ENCODE results near the gene ATG7. TPM values are rescaled to one million over a fixed set of nuclear protein-coding genes. Genes with fewer than 3 reads are reported as not detected.

Gene ATG7
- total and polyA plus RNA-seq, 11 donors: 4.4 to 45.1 (median 14.4) TPM

DNA sequence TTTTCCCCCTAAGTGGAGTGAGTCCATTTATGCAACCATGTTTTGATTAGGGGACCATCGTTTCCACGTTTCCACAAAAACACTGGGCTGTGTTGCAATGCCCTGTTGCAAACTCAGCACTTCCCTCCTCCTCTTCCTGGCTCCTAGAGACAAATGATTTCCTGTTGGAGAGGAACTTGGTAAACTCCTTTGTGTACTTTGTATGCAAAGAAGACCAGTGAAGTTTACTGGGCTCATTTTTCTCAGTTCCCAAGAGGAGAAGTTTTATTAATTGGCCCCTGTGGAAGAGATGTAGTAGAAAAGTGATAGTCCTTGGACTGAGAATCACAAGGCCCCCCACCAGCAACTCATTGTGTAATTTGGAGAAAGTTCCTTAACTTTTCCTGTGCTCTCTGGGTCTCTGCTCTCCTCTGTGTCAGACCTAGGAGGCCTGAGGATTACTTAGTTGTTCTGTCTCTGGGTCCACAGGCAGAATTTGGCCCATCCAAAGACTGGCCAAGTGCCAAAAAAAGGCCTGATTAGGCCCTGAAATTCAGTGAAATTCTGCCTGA lies 95.0 kb downstream of the ATG7 start:
- Histone ChIP-seq H3K36me3 (peaks cover 0 to 67% (median 32%) of the 10 kb centered on the region in 9 donors), H3K27ac (peak overlapping the region; percentile 37 to 82 (median 60)), H3K4me3 (no peak overlapping the region), H3K4me1 (peaks cover 0 to 48% (median 20%) of the 10 kb centered on the region in 12 donors), H3K27me3 (no peaks in the 10 kb centered on the region), H3K9me3 (no peaks in the 10 kb centered on the region)
- intact Hi-C loops (cut with DNase I): no loop called here
- WGBS, 4 donors: 20 to 57% (median 29%) methylated on average over 2 of the region's 2 CpGs
- DNase-seq (peak in 4 of 5 donors; percentile 30 to 48 (median 42)), ATAC-seq (peak in 3 of 4 donors; percentile 81 to 89 (median 82))
- no peak for TF ChIP-seq POLR2A (IDR thresholded peaks at IDR 0.05)
- TF ChIP-seq, protein P1, sequence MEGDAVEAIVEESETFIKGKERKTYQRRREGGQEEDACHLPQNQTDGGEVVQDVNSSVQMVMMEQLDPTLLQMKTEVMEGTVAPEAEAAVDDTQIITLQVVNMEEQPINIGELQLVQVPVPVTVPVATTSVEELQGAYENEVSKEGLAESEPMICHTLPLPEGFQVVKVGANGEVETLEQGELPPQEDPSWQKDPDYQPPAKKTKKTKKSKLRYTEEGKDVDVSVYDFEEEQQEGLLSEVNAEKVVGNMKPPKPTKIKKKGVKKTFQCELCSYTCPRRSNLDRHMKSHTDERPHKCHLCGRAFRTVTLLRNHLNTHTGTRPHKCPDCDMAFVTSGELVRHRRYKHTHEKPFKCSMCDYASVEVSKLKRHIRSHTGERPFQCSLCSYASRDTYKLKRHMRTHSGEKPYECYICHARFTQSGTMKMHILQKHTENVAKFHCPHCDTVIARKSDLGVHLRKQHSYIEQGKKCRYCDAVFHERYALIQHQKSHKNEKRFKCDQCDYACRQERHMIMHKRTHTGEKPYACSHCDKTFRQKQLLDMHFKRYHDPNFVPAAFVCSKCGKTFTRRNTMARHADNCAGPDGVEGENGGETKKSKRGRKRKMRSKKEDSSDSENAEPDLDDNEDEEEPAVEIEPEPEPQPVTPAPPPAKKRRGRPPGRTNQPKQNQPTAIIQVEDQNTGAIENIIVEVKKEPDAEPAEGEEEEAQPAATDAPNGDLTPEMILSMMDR (IDR thresholded peaks at IDR 0.05): no peak

DNA sequence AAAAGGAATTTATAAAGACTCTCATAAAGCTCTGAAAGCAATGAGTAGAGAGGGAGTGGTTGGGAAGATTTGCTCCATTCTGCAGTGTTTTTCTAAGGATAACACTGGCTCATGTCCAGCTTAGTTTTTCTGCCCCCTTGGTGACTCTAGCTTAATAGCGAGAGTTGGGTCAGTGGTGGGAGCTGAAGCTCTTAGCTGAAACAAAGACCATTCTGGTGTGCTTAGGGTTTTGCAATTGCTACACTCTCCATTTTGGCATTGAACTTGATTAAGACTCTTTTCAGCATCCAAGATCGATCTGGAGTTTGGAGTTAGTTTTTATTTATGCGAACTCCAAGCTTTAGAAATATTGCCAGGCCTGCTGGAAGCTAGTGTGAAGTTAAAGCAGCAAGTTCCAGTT lies 98.0 kb downstream of the ATG7 start:
- TF ChIP-seq, protein P1 (IDR thresholded peaks at IDR 0.05): no peak
- TF ChIP-seq POLR2A (IDR thresholded peaks at IDR 0.05): no peak

DNA sequence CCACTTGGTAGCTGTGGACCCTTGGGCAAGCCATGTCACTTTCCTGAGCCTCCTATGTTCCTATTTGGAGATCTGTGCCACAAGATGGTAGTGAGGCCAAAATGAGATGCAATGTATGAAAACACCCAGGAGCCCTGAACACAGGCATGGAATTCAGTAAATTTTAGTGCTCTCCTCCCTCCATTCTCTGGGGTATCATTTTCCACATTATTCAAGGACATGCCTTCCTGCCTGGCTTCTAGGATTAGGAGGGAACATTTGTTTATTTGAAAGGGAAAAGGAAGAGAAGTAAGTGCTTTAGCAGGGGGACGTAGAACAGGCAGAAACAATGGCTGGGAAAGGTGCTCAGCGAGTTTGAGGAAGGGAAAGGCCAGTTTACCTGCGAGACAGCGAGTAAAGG lies 98.8 kb downstream of the ATG7 start:
- Histone ChIP-seq H3K27ac (no peak overlapping the region), H3K4me1 (peaks cover 0 to 48% (median 20%) of the 10 kb centered on the region in 12 donors), H3K27me3 (no peaks in the 10 kb centered on the region), H3K4me3 (no peak overlapping the region), H3K36me3 (peaks cover 0 to 48% (median 0%) of the 10 kb centered on the region in 9 donors), H3K9me3 (no peaks in the 10 kb centered on the region)
- intact Hi-C loops (cut with DNase I): loop anchor here in 1 of 10 donors (10.0 kb wide), 1 partner anchor 804 kb away; no protein-coding TSS in a partner anchor
- WGBS, 4 donors: 66 to 78% (median 72%) methylated on average over 4 of the region's 4 CpGs
- no peak for ATAC-seq
- no peak for TF ChIP-seq POLR2A (IDR thresholded peaks at IDR 0.05)
- TF ChIP-seq, protein P1 (IDR thresholded peaks at IDR 0.05): no peak
- DNase-seq: no peak

More for the DNA sequence above, 98.0 kb downstream of the ATG7 start:
- no peak for ATAC-seq
- intact Hi-C loops (cut with DNase I): loop anchor here in 1 of 10 donors (10.0 kb wide), 1 partner anchor 805 kb away; no protein-coding TSS in a partner anchor
- Histone ChIP-seq H3K27me3 (no peaks in the 10 kb centered on the region), H3K9me3 (no peaks in the 10 kb centered on the region), H3K4me1 (peaks cover 0 to 48% (median 20%) of the 10 kb centered on the region in 12 donors), H3K36me3 (peaks cover 0 to 52% (median 3%) of the 10 kb centered on the region in 9 donors), H3K4me3 (no peak overlapping the region), H3K27ac (peak overlapping the region in 1 of 12 donors; percentile 7)
- DNase-seq: no peak
- 65 to 84% (median 69%) methylated on average over 3 of the region's 3 CpGs for WGBS, 4 donors

DNA sequence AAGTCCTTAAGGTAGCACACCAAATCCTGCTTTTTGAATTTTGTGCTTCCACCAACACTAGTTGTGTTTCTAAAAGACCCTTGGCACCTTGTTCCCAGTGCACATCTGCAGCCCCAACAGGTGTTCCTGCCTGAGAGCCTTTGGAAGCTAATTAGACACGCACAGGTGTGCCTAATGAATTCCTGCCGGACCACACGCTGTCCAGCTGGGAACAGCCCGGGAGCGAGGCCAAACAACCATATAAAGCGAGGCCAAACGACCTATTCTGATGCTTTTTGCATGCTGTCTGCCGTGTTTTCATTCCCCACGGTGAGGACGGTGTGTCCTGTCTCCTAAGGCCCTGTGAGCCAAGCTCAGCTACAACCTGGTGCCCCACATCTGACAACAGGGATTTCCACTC lies 99.5 kb downstream of the ATG7 start:
- H3K4me1 ChIP-seq: peaks cover 0 to 41% (median 17%) of the 10 kb centered on the region in 12 donors
- no peaks in the 10 kb centered on the region for H3K27me3 ChIP-seq
- intact Hi-C loops (cut with DNase I): loop anchor here in 1 of 10 donors (10.0 kb wide), 1 partner anchor 803 kb away; no protein-coding TSS in a partner anchor
- no peaks in the 10 kb centered on the region for H3K9me3 ChIP-seq
- peaks cover 0 to 42% (median 0%) of the 10 kb centered on the region in 9 donors for H3K36me3 ChIP-seq
- TF ChIP-seq, protein P1 (IDR thresholded peaks at IDR 0.05): no peak
- no peak overlapping the region for H3K27ac ChIP-seq
- WGBS, 4 donors: 83 to 92% (median 86%) methylated on average over 10 of the region's 10 CpGs
- no peak overlapping the region for H3K4me3 ChIP-seq
- ATAC-seq (no peak), DNase-seq (no peak)

All from heart left ventricle (tissue), 16 donors.